ENCODE results near the gene FXYD6. TPM values are rescaled to one million over a fixed set of nuclear protein-coding genes. Genes with fewer than 3 reads are reported as not detected.

The FXYD6 gene
- total and polyA plus RNA-seq, 2 donors (not counting 1 experiment from before 2014, with no cell fraction given) = not detected

GRCh38 chr11:117796872-117797529 is 79.5 kb downstream of the FXYD6 start, which contains the start of gene DSCAML1:
Gene DSCAML1, minus strand, starts transcription at chr11:117797216. Its CDS starts 137 bp downstream, at chr11:117797079.
- CTCF ChIA-PET = interaction anchor here (1.0 to 1.6 kb wide), 2 partner anchors 10 to 150 kb away, joined by 3 to 7 read pairs; no protein-coding TSS in a partner anchor
- peak within 1 kb of the TSS; percentile 54 for H3K4me3 Mint-ChIP-seq
- Histone ChIP-seq H3K27me3 (replicated peaks in 1 of 4; ENCODE audit: control extremely low read depth in 1 of 4, control insufficient read depth in 3 of 4, insufficient read depth in 4 of 4, low read length in 3 of 4) (peaks cover 0 to 47% (median 34%) of the 10 kb centered on the region in 4 experiments), H3K27ac (ENCODE audit: low read length in 2 of 2) (no peak within 1 kb of the TSS), H3K4me3 (ENCODE audit: control extremely low read depth in 1 of 5, extremely low read depth in 1 of 5, insufficient read depth in 1 of 5, low read depth in 2 of 5, low read length in 4 of 5) (peak within 1 kb of the TSS in 2 of 5 experiments; percentile 32 to 39), H3K36me3 (replicated peaks in 1 of 2; ENCODE audit: control extremely low read depth in 1 of 2, control insufficient read depth in 1 of 2, extremely low read depth in 1 of 2, insufficient read depth in 2 of 2, low read length in 1 of 2) (no peaks in the 10 kb centered on the region), H3K9me3 (ENCODE audit: control extremely low read depth in 1 of 3, control insufficient read depth in 2 of 3, insufficient read depth in 1 of 3, low read length in 2 of 3) (peaks cover 0 to 12% (median 0%) of the 10 kb centered on the region in 3 donors), H3K9ac (ENCODE audit: low read length) (peak within 1 kb of the TSS; percentile 37), H3K4me1 (ENCODE audit: control insufficient read depth in 2 of 2, insufficient read depth in 2 of 2, low read length in 2 of 2) (peaks cover 21 to 30% of the 10 kb centered on the region in 2 donors), H2AFZ (ENCODE audit: insufficient read depth, low read depth, low read length, poor library complexity, severe bottlenecking) (peak within 1 kb of the TSS; percentile 28), H3K79me2 (ENCODE audit: control insufficient read depth, insufficient read depth, low read length) (no peaks in the 10 kb centered on the region), H4K20me1 (ENCODE audit: control insufficient read depth, insufficient read depth, low read length, poor library complexity, severe bottlenecking) (peaks cover 9% of the 10 kb centered on the region), H3K4me2 (replicated peaks; ENCODE audit: low read depth, low read length, poor library complexity, severe bottlenecking) (peak within 1 kb of the TSS; percentile 79)
- TF ChIP-seq EZH2 (IDR thresholded peaks at IDR 0.05; ENCODE audit: borderline replicate concordance, insufficient read depth, low read depth, low read length, poor library complexity, severe bottlenecking) = peak; percentile 91
- no peak for TF ChIP-seq CTCF (IDR thresholded peaks at IDR 0.05)
- H3K9me3 Mint-ChIP-seq (ENCODE audit: insufficient read depth) = no peaks in the 10 kb centered on the region
- POLR2A ChIA-PET = no interaction called here
- ATAC-seq (ENCODE audit: low read depth) (peak; percentile 45), DNase-seq (peak; percentile 46)
- H3K27ac Mint-ChIP-seq = no peak within 1 kb of the TSS
- H3K4me1 Mint-ChIP-seq = peaks cover 20% of the 10 kb centered on the region
- intact Hi-C loops (cut with micrococcal nuclease) = no loop called here
- WGBS (ENCODE audit: insufficient coverage) = 8% methylated on average over 66 of the region's 66 CpGs
- H3K27me3 Mint-ChIP-seq = peaks cover 55% of the 10 kb centered on the region

GRCh38 chr11:117796456-117796871 is 80.0 kb downstream of the FXYD6 start:
- Histone ChIP-seq H3K4me3 (ENCODE audit: control extremely low read depth in 1 of 5, extremely low read depth in 1 of 5, insufficient read depth in 1 of 5, low read depth in 2 of 5, low read length in 4 of 5) (peak overlapping the region in 2 of 5 experiments; percentile 32 to 39), H3K27me3 (replicated peaks in 1 of 4; ENCODE audit: control extremely low read depth in 1 of 4, control insufficient read depth in 3 of 4, insufficient read depth in 4 of 4, low read length in 3 of 4) (peaks cover 0 to 49% (median 34%) of the 10 kb centered on the region in 4 experiments), H3K9ac (ENCODE audit: low read length) (peak overlapping the region; percentile 37), H3K79me2 (ENCODE audit: control insufficient read depth, insufficient read depth, low read length) (no peaks in the 10 kb centered on the region), H3K4me1 (ENCODE audit: control insufficient read depth in 2 of 2, insufficient read depth in 2 of 2, low read length in 2 of 2) (peaks cover 21 to 30% of the 10 kb centered on the region in 2 donors), H3K36me3 (replicated peaks in 1 of 2; ENCODE audit: control extremely low read depth in 1 of 2, control insufficient read depth in 1 of 2, extremely low read depth in 1 of 2, insufficient read depth in 2 of 2, low read length in 1 of 2) (no peaks in the 10 kb centered on the region), H4K20me1 (ENCODE audit: control insufficient read depth, insufficient read depth, low read length, poor library complexity, severe bottlenecking) (peaks cover 9% of the 10 kb centered on the region), H3K27ac (ENCODE audit: low read length in 2 of 2) (no peak overlapping the region), H3K9me3 (ENCODE audit: control extremely low read depth in 1 of 3, control insufficient read depth in 2 of 3, insufficient read depth in 1 of 3, low read length in 2 of 3) (peaks cover 0 to 12% (median 0%) of the 10 kb centered on the region in 3 donors), H3K4me2 (replicated peaks; ENCODE audit: low read depth, low read length, poor library complexity, severe bottlenecking) (peak overlapping the region; percentile 79), H2AFZ (ENCODE audit: insufficient read depth, low read depth, low read length, poor library complexity, severe bottlenecking) (no peak overlapping the region)
- TF ChIP-seq EZH2 (IDR thresholded peaks at IDR 0.05; ENCODE audit: borderline replicate concordance, insufficient read depth, low read depth, low read length, poor library complexity, severe bottlenecking) = no peak
- no peak for TF ChIP-seq CTCF (IDR thresholded peaks at IDR 0.05)
- Mint-ChIP-seq H3K27me3 (peaks cover 58% of the 10 kb centered on the region), H3K4me3 (peak overlapping the region; percentile 54), H3K9me3 (ENCODE audit: insufficient read depth) (no peaks in the 10 kb centered on the region), H3K4me1 (peaks cover 20% of the 10 kb centered on the region), H3K27ac (no peak overlapping the region)
- POLR2A ChIA-PET = no interaction called here
- ATAC-seq (ENCODE audit: low read depth) (no peak), DNase-seq (peak; percentile 27)
- 8% methylated on average over 33 of the region's 35 CpGs for WGBS (ENCODE audit: insufficient coverage)
- intact Hi-C loops (cut with micrococcal nuclease) = no loop called here
- CTCF ChIA-PET = interaction anchor here (1.0 kb wide), 1 partner anchor 11 kb away, joined by 3 read pairs; no protein-coding TSS in a partner anchor

Measured in B cell (primary cell).